ENCODE measurements around the gene CDK3.
"Not testable (repeated sequence)": the region's sequence is repeated elsewhere in the genome, so short reads cannot be mapped to it uniquely, and the experiment has no call there.

CDK3 gene

GRCh38 chr17:76038050-76038449 is 37.4 kb downstream of the CDK3 start:
- no peak for DNase-seq (ENCODE audit: low read depth in 2 of 2, low spot score in 1 of 2)

GRCh38 chr17:76039121-76039520 is 38.5 kb downstream of the CDK3 start:
- DNase-seq (ENCODE audit: low read depth in 2 of 2, low spot score in 1 of 2): no peak

GRCh38 chr17:76040376-76040775 is 39.7 kb downstream of the CDK3 start:
- no peak for DNase-seq (ENCODE audit: low read depth in 2 of 2, low spot score in 1 of 2)

GRCh38 chr17:76042868-76043267 is 42.2 kb downstream of the CDK3 start:
- DNase-seq (ENCODE audit: low read depth in 2 of 2, low spot score in 1 of 2): not testable (repeated sequence)

- not testable (repeated sequence) for DNase-seq (ENCODE audit: low read depth in 2 of 2, low spot score in 1 of 2)
Measured at GRCh38 chr17:76044475-76045007, 43.9 kb downstream of the CDK3 start.

GRCh38 chr17:76046064-76046463 is 45.4 kb downstream of the CDK3 start:
- DNase-seq (ENCODE audit: low read depth in 2 of 2, low spot score in 1 of 2): no peak

GRCh38 chr17:76048025-76048605 is 47.5 kb downstream of the CDK3 start:
- DNase-seq (ENCODE audit: low read depth in 2 of 2, low spot score in 1 of 2): no peak

GRCh38 chr17:76048711-76049110 is 48.1 kb downstream of the CDK3 start:
- no peak for DNase-seq (ENCODE audit: low read depth in 2 of 2, low spot score in 1 of 2)

GRCh38 chr17:76049239-76049638 is 48.6 kb downstream of the CDK3 start:
- no peak for DNase-seq (ENCODE audit: low read depth in 2 of 2, low spot score in 1 of 2)

GRCh38 chr17:76049836-76050537 is 49.3 kb downstream of the CDK3 start:
- no peak for DNase-seq (ENCODE audit: low read depth in 2 of 2, low spot score in 1 of 2)

- DNase-seq (ENCODE audit: low read depth in 2 of 2, low spot score in 1 of 2): no peak
Measured at GRCh38 chr17:76050538-76051467, 50.1 kb downstream of the CDK3 start.

- DNase-seq (ENCODE audit: low read depth in 2 of 2, low spot score in 1 of 2): no peak
Measured at GRCh38 chr17:76051561-76051960, 50.9 kb downstream of the CDK3 start.

GRCh38 chr17:76053246-76054111 is 52.8 kb downstream of the CDK3 start:
- no peak for DNase-seq (ENCODE audit: low read depth in 2 of 2, low spot score in 1 of 2)

- no peak for DNase-seq (ENCODE audit: low read depth in 2 of 2, low spot score in 1 of 2)
Measured at GRCh38 chr17:76054112-76054476, 53.4 kb downstream of the CDK3 start.
